Measurements from ENCODE around the gene ABHD14A.

The ABHD14A gene

DNA sequence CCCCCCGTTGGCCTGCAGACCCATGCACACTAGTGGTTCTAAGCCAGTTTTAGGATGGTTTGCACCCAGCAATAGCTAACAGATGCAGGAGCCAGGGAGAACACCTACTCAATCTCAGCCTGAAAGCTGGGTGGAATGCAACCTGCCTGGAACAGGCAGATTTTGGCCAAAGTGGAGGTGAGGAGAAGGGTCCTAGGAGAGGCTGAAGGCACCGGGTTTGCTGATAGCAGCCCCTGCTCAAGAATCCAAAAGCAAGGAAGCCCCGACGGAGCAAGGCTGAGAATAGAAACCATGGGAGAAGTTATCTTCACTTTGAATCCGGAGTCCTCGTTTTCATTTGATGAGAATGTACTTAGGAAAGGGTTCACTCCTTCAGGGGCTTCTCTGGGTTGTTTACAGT, 43.1 kb upstream of the ABHD14A start:
- H3K4me3 ChIP-seq (replicated peaks in 1 of 2; ENCODE audit: low read depth in 2 of 2, low read length in 2 of 2): no peak overlapping the region
- DNase-seq (ENCODE audit: low read depth in 2 of 2): no peak
- TF ChIP-seq, protein P1, sequence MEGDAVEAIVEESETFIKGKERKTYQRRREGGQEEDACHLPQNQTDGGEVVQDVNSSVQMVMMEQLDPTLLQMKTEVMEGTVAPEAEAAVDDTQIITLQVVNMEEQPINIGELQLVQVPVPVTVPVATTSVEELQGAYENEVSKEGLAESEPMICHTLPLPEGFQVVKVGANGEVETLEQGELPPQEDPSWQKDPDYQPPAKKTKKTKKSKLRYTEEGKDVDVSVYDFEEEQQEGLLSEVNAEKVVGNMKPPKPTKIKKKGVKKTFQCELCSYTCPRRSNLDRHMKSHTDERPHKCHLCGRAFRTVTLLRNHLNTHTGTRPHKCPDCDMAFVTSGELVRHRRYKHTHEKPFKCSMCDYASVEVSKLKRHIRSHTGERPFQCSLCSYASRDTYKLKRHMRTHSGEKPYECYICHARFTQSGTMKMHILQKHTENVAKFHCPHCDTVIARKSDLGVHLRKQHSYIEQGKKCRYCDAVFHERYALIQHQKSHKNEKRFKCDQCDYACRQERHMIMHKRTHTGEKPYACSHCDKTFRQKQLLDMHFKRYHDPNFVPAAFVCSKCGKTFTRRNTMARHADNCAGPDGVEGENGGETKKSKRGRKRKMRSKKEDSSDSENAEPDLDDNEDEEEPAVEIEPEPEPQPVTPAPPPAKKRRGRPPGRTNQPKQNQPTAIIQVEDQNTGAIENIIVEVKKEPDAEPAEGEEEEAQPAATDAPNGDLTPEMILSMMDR (IDR thresholded peaks at IDR 0.05; ENCODE audit: low read depth, low read length): no peak

DNA sequence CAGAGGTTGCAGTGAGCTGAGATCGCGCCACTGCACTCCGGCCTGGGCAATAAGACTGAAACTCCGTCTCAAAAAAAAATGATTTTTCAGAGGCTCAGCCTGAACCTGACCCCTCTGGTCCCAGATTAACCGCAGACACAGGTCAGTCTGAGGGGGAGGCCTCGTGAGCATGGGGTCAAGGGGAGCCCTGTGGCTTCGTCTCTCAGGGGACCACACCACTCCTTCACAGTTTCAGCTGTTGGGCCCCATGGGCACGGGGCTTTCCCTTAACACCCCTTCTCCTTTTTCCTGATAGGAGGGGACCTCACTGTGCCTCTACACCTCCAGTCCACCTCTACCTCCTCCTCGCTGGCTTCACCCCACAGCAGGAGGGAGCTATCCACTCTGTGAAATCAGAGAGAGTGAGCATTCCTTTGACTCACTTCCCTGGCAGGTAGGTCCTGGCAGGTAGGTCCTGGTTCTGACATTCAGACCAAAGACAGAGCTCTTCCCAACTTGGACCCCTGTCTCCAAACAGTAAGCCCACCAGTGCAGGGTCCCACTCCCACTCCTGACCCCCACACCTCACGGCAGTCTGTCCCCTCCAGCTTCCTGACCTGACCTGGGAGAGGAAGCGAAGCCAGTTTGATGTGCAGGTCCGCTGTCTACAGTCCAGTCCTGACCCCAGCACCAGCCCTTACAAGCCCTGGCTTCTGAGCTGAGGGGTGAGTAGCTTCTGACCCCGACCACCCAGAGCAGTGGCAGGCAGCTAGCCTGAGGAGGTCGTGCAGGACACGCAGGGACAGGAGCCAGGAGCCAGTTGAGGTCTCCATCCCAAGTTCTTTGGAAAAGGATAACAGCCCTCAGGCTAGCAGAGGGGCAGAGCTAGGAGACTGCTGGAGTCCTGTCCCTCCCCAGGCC, 42.1 kb upstream of the ABHD14A start:
- TF ChIP-seq, protein P1 (IDR thresholded peaks at IDR 0.05; ENCODE audit: low read depth, low read length): no peak
- no peak for DNase-seq (ENCODE audit: low read depth in 2 of 2)
- H3K4me3 ChIP-seq (replicated peaks in 1 of 2; ENCODE audit: low read depth in 2 of 2, low read length in 2 of 2): no peak overlapping the region

DNA sequence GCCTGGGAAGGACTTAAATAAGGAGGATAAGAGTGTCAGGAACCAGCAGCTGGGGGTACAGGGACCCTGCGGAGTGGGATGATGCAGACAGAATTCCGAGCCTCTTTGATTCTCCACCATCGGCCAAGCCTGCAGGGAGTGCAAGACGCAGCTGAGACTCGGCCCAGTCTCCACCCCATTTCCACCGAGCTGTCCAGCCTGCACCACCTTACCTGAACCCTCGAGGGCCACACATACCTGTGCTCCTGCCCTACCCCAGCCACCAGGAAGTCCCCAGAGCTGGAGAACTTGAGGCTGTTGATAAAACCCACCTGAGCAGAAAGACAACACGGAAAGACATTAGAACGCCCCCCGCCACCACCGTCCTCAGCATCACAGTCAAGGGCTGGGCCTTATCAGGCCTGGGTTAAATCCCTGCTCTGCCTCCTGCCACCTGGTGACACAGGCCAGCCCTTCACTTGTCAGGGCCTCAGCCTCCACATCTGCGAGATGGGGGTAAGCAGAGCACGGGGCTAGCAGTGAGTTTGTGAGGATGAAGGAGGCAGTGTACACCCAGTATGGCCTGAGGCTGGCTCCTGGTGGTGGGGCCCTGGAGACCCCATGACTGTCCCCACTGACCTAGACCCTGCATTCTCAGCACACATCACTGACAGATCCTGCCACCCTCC, 41.3 kb upstream of the ABHD14A start:
- no peak for DNase-seq (ENCODE audit: low read depth in 2 of 2)
- no peak overlapping the region for H3K4me3 ChIP-seq (replicated peaks in 1 of 2; ENCODE audit: low read depth in 2 of 2, low read length in 2 of 2)
- TF ChIP-seq, protein P1 (IDR thresholded peaks at IDR 0.05; ENCODE audit: low read depth, low read length): no peak

DNA sequence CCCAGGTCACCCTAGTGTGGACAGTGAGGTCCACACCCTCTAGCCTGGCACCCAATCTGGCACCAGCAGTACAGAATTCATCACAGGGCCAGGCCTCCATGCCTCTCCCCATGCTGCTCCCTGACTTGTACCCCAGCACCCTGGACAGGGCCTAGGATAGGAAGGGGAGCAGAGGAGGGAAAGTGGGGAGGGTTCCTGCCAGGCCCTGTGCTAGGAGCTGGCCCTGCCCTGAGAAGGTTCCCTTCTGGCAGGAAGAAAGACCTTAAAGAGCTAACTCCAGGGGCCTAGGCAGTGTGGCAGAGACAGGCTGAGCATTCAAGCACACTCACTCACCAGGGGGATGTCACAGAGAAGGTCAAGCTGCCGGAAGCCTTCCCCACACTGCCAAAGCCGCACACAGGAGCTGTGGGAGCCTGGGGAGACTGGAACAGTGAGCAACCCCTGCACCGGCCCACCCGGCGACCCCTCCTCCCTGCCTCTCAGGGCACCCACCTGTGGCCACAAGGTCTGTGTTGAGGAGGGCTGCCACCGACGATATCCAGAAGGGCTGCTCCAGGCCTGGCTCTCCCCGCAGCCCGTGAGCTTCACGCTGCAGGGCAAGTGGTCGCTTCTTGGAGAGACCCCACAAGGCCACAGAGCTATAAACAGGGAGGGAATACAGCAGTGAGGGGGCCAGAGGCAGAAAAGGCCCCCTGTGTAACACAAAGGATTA, 40.6 kb upstream of the ABHD14A start:
- TF ChIP-seq, protein P1 (IDR thresholded peaks at IDR 0.05; ENCODE audit: low read depth, low read length): no peak
- DNase-seq (ENCODE audit: low read depth in 2 of 2): no peak
- H3K4me3 ChIP-seq (replicated peaks in 1 of 2; ENCODE audit: low read depth in 2 of 2, low read length in 2 of 2): no peak overlapping the region

DNA sequence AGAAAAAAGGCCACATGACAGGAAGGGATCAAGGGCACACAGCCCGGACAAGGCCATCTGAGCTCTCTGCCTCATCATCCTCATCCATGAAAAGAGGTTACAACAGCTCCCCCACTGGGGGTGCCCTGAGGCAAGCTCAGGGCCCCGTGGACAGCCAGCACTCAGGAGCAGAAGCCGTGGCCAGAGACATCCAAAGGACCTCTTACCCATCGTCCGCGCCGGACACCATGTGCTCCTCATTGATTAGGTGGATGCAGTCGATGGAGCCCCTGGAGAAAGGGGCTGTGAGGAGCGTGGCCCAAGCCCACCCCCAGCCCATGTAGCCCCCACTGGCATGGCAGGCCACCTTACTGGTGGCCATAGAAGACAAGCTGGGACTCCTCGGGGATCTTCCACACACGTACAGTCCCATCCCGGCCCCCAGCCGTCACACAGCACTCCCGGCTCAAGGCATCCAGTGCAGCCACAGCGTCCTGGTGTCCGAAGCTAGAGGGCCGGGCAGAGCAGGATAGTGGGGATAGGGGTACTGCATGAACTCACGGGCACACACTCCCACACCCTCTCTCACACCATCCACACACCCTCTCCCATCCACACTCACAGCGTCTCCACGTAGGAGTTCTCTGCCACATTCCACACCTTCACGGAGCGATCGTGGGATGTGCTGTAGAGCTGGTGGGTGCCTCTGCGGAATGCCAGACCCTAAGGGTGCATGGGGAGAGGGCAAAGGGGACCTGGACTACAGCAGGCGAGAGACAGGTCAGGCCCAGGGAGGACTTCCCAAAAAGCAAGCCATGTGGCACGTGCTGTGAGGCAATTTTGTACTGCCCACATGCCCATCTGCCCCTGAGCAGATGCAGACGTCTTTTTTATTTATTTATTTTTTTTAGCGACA, 39.6 kb upstream of the ABHD14A start:
- DNase-seq (ENCODE audit: low read depth in 2 of 2): no peak
- H3K4me3 ChIP-seq (replicated peaks in 1 of 2; ENCODE audit: low read depth in 2 of 2, low read length in 2 of 2): no peak overlapping the region
- TF ChIP-seq, protein P1 (IDR thresholded peaks at IDR 0.05; ENCODE audit: low read depth, low read length): no peak

Data from cardiac fibroblast (primary cell).